ENCODE data around the gene BCOR.

The BCOR gene

DNA sequence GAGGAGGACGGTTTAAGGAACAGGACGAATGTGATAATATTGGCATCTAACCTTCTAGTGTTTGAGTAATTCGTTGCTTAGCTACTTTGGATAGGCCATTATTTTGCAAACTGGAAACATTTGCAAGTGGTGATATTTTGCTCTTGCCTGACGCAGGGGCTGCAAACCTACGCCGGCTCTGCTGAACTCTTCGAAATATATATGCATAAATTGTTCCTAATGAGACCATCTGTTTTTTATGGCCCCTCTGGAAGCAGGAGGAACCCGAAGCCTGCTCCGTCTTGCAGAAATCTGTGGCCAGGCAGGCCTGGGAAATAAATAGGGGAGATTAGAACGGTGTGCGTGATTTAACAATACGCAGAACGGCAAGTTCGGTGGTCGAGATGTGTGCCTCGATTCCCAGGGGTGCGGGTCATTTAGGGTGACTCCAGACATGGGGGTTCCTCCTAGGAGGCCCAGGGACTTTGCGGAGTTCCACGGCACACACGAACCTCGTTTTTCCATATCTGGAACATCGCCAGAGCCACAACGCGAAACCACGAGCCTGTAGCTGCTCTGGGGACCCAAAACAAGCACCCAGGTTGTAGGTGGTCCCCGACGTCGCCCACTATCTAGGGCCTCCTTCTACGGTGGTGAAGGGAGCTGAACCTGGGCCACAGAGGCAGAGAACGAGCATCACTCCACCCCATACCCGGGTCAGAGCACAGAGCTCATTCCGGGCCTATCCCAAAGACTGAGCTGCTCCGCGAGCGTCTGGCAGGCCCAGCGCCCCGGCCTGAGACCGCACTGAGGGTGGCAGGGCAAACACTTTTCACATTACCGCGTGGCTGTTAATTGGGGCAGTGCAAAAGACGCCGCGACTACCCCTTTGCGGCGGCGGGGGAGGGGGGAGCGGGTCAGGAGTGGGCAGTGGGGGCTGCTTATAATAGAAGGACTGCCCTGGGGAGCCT, 89.7 kb downstream of the BCOR start:
- H3K4me3 ChIP-seq (replicated peaks; ENCODE audit: insufficient read depth, low read length), result no peak overlapping the region
- no peak for DNase-seq (ENCODE audit: low read depth in 1 of 2, low spot score in 1 of 2)
- no peak overlapping the region for H3K27ac ChIP-seq (replicated peaks)
- peaks cover 10% of the 10 kb centered on the region for H3K27me3 ChIP-seq (ENCODE audit: insufficient read depth, poor library complexity, severe bottlenecking)
- TF ChIP-seq SPI1 (IDR thresholded peaks at IDR 0.05; ENCODE audit: borderline replicate concordance, low read depth) (no peak), GABPA (IDR thresholded peaks at IDR 0.05; ENCODE audit: low read depth) (no peak), POLR2AphosphoS5 (IDR thresholded peaks at IDR 0.05; ENCODE audit: low read depth) (no peak)
- TF ChIP-seq, protein P1, sequence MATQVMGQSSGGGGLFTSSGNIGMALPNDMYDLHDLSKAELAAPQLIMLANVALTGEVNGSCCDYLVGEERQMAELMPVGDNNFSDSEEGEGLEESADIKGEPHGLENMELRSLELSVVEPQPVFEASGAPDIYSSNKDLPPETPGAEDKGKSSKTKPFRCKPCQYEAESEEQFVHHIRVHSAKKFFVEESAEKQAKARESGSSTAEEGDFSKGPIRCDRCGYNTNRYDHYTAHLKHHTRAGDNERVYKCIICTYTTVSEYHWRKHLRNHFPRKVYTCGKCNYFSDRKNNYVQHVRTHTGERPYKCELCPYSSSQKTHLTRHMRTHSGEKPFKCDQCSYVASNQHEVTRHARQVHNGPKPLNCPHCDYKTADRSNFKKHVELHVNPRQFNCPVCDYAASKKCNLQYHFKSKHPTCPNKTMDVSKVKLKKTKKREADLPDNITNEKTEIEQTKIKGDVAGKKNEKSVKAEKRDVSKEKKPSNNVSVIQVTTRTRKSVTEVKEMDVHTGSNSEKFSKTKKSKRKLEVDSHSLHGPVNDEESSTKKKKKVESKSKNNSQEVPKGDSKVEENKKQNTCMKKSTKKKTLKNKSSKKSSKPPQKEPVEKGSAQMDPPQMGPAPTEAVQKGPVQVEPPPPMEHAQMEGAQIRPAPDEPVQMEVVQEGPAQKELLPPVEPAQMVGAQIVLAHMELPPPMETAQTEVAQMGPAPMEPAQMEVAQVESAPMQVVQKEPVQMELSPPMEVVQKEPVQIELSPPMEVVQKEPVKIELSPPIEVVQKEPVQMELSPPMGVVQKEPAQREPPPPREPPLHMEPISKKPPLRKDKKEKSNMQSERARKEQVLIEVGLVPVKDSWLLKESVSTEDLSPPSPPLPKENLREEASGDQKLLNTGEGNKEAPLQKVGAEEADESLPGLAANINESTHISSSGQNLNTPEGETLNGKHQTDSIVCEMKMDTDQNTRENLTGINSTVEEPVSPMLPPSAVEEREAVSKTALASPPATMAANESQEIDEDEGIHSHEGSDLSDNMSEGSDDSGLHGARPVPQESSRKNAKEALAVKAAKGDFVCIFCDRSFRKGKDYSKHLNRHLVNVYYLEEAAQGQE (IDR thresholded peaks at IDR 0.05; ENCODE audit: insufficient replicate concordance, low read depth), result no peak
- TF ChIP-seq, protein P2, sequence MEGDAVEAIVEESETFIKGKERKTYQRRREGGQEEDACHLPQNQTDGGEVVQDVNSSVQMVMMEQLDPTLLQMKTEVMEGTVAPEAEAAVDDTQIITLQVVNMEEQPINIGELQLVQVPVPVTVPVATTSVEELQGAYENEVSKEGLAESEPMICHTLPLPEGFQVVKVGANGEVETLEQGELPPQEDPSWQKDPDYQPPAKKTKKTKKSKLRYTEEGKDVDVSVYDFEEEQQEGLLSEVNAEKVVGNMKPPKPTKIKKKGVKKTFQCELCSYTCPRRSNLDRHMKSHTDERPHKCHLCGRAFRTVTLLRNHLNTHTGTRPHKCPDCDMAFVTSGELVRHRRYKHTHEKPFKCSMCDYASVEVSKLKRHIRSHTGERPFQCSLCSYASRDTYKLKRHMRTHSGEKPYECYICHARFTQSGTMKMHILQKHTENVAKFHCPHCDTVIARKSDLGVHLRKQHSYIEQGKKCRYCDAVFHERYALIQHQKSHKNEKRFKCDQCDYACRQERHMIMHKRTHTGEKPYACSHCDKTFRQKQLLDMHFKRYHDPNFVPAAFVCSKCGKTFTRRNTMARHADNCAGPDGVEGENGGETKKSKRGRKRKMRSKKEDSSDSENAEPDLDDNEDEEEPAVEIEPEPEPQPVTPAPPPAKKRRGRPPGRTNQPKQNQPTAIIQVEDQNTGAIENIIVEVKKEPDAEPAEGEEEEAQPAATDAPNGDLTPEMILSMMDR (IDR thresholded peaks at IDR 0.05; ENCODE audit: insufficient read depth, low read length), result no peak

DNA sequence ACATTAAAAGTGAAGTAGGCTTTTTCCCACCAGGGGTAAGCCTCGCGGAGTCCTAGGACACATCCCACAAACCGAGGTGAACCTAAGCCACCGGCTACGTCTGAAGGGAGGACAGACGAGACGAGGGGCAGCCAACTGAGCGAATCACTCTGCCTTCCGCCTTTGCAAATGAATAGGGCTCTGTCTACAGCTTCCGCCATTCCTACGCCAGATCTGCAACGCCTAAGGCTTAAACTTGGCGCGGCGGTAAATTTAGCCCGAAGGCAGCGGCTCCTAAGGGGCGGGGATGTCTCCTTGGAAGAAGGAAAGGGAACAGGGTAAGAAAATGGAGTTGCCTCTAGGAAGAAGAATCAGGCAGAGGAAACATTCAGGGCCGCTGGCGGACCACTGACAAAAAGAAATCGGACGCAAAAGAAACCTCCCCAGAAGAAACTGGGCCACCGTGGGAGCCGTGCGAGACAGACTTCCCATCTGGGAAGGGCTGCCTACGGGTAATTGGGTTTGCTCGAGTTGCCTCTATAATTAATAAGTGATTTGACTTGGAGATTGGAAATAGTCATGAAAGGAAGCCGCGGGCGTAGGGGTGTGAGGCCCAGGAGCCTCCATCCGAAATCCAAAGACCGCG, 90.5 kb downstream of the BCOR start:
- no peak for DNase-seq (ENCODE audit: low read depth in 1 of 2, low spot score in 1 of 2)
- TF ChIP-seq, protein P1 (IDR thresholded peaks at IDR 0.05; ENCODE audit: insufficient replicate concordance, low read depth), result no peak
- Histone ChIP-seq H3K4me3 (replicated peaks; ENCODE audit: insufficient read depth, low read length) (no peak overlapping the region), H3K27me3 (ENCODE audit: insufficient read depth, poor library complexity, severe bottlenecking) (peaks cover 10% of the 10 kb centered on the region), H3K27ac (replicated peaks) (no peak overlapping the region)

DNA sequence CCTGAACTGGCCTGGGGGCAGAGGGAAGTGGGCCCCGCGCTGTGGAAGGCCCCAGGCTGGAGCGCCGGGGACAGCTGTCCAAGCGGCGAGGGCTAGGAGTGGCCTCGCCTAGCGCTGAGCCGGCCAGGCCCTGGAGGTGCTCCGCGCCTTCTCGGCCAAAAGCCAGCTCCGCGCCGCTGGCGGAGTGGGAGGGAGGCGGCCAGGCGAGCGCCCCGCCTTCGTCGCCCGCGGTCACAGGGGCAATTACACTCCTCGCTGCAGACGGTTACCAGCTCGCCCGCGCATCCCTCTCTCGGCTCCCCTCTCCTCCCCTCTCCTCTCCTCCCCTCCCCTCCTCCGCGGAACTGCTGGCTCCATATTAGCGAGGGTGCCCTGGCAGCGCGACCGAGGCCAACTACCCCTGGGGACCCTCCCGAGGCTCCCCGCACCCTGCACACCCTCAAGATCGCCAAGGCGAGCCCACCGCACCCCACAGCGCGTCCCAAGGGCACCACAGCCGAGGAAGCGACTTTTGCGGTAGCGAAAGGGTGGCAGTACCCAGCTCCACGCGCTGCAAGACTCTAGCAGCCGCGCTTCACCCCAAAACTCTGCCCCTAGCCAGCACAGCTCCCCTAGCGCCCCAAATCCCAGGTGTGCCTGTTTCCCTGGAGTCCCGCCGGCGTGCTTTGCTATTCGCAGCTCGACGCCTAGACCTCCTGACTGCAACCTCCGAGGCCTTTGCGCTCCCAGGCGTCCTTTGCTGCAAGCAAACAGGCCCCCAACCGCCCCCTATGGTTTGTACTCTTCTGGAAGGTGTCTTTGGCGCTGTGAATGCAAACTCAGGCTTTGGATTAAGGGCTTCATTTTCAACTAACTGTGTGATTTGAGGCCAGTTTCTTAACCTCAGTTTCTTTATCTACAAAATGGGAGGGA, 91.4 kb downstream of the BCOR start:
- Histone ChIP-seq H3K4me3 (replicated peaks; ENCODE audit: insufficient read depth, low read length) (no peak overlapping the region), H3K27me3 (ENCODE audit: insufficient read depth, poor library complexity, severe bottlenecking) (peaks cover 10% of the 10 kb centered on the region), H3K27ac (replicated peaks) (no peak overlapping the region)
- TF ChIP-seq, protein P1 (IDR thresholded peaks at IDR 0.05; ENCODE audit: insufficient replicate concordance, low read depth), result no peak
- TF ChIP-seq, protein P2 (IDR thresholded peaks at IDR 0.05; ENCODE audit: insufficient read depth, low read length), result no peak
- TF ChIP-seq SPI1 (IDR thresholded peaks at IDR 0.05; ENCODE audit: borderline replicate concordance, low read depth) (no peak), POLR2AphosphoS5 (IDR thresholded peaks at IDR 0.05; ENCODE audit: low read depth) (no peak), GABPA (IDR thresholded peaks at IDR 0.05; ENCODE audit: low read depth) (no peak)
- DNase-seq (ENCODE audit: low read depth in 1 of 2, low spot score in 1 of 2), result peak in 1 of 2 experiments; percentile 12
